ENCODE results near the gene OR1Q1.
"Not testable (repeated sequence)": the region's sequence is repeated elsewhere in the genome, so short reads cannot be mapped to it uniquely, and the experiment has no call there.

Gene OR1Q1, protein sequence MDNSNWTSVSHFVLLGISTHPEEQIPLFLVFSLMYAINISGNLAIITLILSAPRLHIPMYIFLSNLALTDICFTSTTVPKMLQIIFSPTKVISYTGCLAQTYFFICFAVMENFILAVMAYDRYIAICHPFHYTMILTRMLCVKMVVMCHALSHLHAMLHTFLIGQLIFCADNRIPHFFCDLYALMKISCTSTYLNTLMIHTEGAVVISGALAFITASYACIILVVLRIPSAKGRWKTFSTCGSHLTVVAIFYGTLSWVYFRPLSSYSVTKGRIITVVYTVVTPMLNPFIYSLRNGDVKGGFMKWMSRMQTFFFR

GRCh38 chr9:122614362-122614761 is at the start of gene OR1Q1:
OR1Q1 (plus strand) TSS chr9:122614738; CDS start chr9:122614738, 0 bp downstream.
- no peak for DNase-seq (ENCODE audit: low read depth)

DNA sequence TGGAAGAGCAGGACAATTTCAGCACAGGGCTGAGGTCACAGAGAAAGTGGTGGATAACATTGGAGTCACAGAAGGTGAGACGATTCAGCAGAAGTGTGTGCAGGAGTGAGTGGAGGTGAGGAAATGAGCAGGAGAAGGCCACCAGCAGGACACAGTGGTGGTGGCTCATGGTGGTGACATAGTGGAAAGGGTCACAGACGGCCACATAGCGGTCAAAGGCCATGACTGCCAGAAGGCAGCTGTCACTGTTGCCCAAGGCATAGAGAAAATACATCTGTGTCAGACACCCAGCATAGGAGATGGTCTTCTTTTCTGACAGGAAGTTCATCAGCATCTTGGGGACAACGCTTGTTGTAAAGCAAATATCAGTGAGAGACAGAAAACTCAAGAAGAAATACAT is 46.6 kb upstream of the OR1Q1 start:
- DNase-seq (ENCODE audit: low read depth), result no peak

- no peak for DNase-seq (ENCODE audit: low read depth)
These were observed 42.1 kb upstream of the OR1Q1 start for GRCh38 chr9:122572456-122572855.

DNA sequence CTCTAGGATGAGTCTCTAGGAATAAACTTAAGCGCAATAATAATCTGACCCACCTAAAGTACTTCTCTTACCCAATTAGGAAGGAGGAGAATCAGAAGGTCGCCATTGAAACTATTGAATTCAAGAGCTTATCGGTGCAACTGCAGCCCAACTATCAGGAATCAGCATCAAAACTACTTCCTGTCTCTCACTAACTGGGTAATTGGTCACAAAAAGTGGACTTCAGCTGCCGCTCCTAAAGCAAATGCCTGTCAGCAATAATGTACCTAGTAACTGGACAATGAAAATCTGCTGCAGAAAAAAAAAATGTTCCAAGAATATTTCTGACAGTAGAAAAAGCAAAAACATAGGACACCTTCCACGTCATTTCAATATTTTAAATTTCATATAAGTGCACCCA is 34.7 kb upstream of the OR1Q1 start:
- no peak for DNase-seq (ENCODE audit: low read depth)

- no peak for DNase-seq (ENCODE audit: low read depth)
These were observed 34.2 kb upstream of the OR1Q1 start for GRCh38 chr9:122580360-122580759.

GRCh38 chr9:122583284-122583683 is 31.3 kb upstream of the OR1Q1 start, which contains the start of gene OR1L8:
OR1L8 (minus strand) TSS chr9:122583384; CDS start chr9:122568477, 14,907 bp downstream.
- DNase-seq (ENCODE audit: low read depth), result not testable (repeated sequence)

GRCh38 chr9:122605691-122606090 is 8.8 kb upstream of the OR1Q1 start:
- no peak for DNase-seq (ENCODE audit: low read depth)

- no peak for DNase-seq (ENCODE audit: low read depth)
These were observed 8.0 kb upstream of the OR1Q1 start for GRCh38 chr9:122606587-122606986.

DNA sequence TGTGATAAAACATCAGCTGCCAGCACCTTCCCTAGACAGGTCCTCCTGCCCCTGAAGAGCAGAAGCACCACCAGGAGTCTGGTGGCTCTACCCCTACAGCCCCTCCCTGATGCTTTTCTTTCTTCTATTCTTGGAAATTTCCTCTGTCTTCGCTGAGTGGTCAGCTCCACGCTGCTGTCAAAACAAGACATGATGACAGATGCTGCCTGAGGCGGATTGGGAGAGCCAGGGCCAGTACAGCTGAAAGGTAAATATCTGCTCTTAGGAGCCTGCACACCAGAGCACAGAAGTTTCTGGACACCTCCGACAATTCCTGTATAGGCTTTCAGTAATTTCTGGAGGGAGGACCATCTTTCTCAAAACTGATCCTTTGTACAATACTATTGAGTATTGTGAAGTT is 4.7 kb upstream of the OR1Q1 start:
- DNase-seq (ENCODE audit: low read depth), result no peak

GRCh38 chr9:122619996-122620395 is 5.5 kb downstream of the OR1Q1 start:
- DNase-seq (ENCODE audit: low read depth), result no peak

GRCh38 chr9:122642226-122642625 is 27.7 kb downstream of the OR1Q1 start:
- no peak for DNase-seq (ENCODE audit: low read depth)

DNA sequence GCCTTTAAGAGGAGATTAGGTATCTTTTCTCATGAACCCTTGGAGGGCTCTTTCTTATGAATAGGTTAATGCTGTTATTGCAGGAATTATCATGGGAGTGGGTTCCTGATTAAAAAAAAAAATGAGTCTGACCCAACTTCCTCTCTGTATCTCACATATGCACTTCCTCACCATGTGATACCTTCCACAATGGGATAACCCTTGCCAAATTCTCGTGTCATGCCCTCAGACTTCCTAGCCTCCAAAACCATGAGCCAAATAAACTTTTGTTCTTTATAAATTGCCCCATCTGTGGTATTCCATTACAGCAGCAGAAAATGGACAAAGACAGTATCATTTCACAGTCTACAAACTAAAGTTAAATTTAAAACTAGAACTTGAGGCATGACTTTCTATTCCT is 41.8 kb downstream of the OR1Q1 start:
- no peak for DNase-seq (ENCODE audit: low read depth)

- DNase-seq (ENCODE audit: low read depth), result no peak
These were observed 43.0 kb downstream of the OR1Q1 start, which contains the start of gene OR1B1 for GRCh38 chr9:122657527-122657926. OR1B1 (minus strand) TSS chr9:122657627.

GRCh38 chr9:122661416-122661815 is 46.9 kb downstream of the OR1Q1 start, which contains the start of gene OR1L1:
OR1L1 (plus strand) TSS chr9:122661716; CDS start chr9:122661716, 0 bp downstream.
- DNase-seq (ENCODE audit: low read depth), result no peak

Data from stimulated activated CD8-positive, alpha-beta memory T cell treated with anti-CD3 and anti-CD28 coated beads, Interleukin-12 subunit alpha, Interleukin-12 subunit beta, amount 100 ng/mL, for 4 hours (primary cell).